ENCODE data around the gene MUC5AC.

DNA sequence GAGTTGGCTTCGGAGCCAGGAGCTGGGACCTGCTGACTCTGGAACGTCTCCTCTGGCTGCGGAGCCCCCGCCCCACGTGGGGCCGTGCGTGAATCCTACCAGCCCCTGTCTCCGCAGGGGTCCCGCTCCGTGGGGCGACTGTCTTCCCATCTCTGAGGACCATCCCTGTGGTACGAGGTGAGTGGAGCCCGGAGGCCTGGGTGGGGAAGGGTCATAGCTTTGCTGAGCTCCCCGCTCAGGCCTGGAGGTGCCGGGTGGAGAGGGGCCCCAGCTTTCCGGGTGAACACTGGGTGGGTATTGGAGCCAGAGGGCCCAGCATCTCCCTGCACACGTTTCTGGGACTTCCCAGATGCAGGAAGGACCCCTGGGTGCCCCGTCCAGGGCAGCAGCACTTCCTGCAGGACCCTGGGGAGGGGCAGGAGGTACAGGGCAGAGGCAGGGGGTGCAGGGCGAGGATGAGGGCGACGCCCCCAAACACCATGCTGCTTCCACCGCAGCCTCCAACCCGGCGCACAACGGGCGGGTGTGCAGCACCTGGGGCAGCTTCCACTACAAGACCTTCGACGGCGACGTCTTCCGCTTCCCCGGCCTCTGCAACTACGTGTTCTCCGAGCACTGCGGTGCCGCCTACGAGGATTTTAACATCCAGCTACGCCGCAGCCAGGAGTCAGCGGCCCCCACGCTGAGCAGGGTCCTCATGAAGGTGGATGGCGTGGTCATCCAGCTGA is 3.8 kb downstream of the MUC5AC start:
- TF ChIP-seq, protein P1, sequence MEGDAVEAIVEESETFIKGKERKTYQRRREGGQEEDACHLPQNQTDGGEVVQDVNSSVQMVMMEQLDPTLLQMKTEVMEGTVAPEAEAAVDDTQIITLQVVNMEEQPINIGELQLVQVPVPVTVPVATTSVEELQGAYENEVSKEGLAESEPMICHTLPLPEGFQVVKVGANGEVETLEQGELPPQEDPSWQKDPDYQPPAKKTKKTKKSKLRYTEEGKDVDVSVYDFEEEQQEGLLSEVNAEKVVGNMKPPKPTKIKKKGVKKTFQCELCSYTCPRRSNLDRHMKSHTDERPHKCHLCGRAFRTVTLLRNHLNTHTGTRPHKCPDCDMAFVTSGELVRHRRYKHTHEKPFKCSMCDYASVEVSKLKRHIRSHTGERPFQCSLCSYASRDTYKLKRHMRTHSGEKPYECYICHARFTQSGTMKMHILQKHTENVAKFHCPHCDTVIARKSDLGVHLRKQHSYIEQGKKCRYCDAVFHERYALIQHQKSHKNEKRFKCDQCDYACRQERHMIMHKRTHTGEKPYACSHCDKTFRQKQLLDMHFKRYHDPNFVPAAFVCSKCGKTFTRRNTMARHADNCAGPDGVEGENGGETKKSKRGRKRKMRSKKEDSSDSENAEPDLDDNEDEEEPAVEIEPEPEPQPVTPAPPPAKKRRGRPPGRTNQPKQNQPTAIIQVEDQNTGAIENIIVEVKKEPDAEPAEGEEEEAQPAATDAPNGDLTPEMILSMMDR (conservative IDR thresholded peaks at IDR 0.05; ENCODE audit: low read depth, low read length) = no peak
- TF ChIP-seq EZH2 (IDR thresholded peaks at IDR 0.05; ENCODE audit: borderline replicate concordance, low read depth, low read length, poor library complexity, severe bottlenecking) = no peak
